ENCODE results near the gene PRRC2B. TPM values are rescaled to one million over a fixed set of nuclear protein-coding genes. Genes with fewer than 3 reads are reported as not detected.

The PRRC2B gene
- total RNA-seq, 1 experiment from 2014 or later, result 26.2 TPM

DNA sequence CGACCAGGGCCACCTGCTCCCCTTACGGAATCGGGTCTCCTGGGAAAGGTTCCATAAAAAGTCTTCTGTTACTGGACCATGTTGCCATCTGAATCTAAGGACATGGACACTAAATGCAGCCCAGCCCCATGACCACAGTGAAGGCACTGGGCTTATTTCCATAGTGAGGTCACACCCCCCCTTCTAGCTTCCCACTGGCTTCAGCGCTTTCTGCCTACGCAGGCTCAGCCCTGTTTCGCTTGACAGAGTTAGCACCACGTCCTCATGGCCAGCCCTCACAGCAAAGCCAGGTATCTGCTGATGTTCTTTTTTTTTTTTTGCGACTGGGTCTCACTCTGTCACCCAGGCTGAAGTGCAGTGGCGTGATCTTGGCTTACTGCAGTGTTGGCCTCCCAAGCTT, 123.0 kb downstream of the PRRC2B start:
- DNase-seq (ENCODE audit: low spot score), result no peak

GRCh38 chr9:131517761-131518190, 123.9 kb downstream of the PRRC2B start:
- DNase-seq (ENCODE audit: low spot score), result no peak

GRCh38 chr9:131518553-131518952, 124.7 kb downstream of the PRRC2B start:
- DNase-seq (ENCODE audit: low spot score), result no peak

DNA sequence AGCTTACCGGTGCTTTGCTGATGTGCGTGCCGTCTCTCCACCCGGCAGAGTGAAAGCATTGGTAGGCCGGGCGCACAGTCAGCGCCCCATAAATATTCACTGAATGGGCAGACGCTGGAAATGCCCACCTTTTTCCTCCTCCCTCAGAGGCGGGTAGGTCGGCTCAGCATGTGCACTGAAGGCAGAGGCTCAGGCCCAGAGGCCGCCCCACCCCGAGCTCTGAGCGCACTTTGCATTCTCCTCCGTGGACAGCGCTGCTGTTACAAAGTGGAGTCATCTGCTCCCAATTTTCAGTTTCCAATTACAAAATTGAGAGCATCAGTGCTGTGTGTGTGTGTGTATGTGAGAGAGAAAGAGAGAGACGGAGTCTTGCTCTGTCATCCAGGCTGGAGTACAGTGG, 126.6 kb downstream of the PRRC2B start:
- no peak for DNase-seq (ENCODE audit: low spot score)

DNA sequence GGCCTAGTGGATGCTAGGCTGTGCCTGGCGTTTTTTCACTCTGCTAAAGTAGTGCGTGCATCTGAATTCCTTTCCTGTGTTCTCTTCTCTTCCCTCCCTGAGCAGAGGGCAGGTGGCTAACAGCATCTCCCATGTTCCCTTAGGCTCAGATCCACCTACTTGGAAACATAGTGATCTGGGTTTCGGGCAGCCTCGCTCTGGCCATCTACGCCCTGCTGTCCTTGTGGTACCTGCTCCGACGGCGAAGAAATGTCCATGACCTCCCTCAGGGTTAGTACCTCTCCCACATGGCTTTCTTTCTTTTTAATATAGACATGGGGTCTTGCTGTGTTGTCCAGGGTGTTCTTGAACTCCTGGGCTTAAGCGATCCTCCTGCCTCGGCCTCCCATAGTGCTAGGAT, 127.3 kb downstream of the PRRC2B start:
- DNase-seq (ENCODE audit: low spot score), result no peak

GRCh38 chr9:131521822-131522221, 127.9 kb downstream of the PRRC2B start:
- no peak for DNase-seq (ENCODE audit: low spot score)

- no peak for DNase-seq (ENCODE audit: low spot score)
These were observed 128.6 kb downstream of the PRRC2B start for GRCh38 chr9:131522257-131523085.

- DNase-seq (ENCODE audit: low spot score), result no peak
These were observed 129.2 kb downstream of the PRRC2B start for GRCh38 chr9:131523086-131523388.

DNA sequence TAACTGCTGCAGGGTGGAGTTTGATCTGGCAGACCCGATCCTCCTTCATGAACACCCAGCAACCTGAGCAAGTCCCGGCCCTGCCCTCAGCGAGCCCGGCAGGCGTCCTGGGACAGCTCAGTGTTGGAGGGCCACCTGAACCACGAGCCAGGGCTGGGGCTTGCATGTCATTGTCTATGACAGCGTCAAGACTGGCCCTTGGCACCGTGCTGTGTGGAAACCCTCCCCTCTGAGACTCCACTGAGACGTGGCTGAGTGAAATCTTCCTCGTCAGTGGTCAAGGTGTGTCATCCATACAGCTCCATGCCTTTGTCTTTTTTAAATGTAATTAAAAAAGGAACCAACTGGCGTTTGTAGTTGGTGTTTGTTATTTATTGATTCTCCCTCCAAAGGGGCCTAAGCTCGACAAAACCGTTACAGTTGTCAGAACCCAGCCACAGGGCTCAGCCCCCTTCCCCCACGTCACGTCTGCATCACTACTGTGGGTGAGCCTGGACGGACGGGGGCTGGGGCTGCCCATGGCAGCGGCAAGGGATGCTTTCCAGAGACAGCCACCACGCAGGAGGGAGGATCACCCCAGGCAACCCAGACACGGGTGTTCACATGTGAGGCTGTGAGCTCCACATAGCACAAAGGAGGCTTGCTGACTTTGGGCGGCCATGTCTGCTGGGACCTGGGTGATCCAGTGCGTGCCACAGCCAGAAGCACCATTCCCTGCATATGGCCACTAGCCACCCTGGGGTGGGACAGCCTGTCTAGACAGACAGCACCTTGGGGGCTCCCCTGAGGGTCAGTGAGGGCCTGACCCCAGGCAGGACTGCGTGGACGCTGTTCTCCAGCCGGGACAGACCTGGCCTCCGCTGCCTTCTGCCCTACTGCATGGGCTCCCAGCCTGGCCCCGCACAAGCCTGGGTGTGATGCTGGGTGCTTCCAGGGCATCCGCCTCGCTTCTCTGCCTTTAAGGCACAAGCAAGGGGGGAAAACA, 129.9 kb downstream of the PRRC2B start:
- no peak for DNase-seq (ENCODE audit: low spot score)

DNA sequence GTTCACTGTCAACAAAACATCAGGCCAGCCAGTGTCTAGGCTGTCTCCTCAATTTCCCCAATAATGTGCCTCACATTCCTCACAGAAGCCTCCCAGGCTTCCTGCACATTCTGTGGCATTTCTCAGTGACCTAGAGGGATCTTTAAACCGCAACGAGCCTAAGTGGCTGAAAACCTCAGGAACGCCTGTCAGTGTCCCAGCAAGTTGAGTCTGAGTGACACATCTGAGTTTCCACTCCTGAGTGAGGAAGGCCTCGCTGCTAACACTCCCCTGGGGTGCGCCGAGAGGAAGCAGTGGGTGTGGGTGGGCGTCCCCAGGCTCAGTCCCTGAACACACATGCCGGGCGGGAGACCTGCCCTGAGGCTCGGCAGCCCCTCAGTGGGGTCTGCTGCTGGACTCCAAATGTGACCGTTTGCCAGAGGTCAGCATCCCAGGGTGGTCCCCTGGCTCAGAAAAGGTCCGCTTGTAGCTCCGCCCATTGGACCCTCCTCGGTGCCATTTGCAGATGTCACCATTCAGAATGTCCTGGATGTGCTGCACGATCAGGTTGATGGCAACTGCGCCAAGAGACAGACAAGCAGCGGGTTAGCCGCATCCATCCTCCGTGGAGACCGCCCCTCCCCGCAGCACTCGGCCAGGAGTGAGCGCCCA, 130.9 kb downstream of the PRRC2B start:
- DNase-seq (ENCODE audit: low spot score), result no peak

DNA sequence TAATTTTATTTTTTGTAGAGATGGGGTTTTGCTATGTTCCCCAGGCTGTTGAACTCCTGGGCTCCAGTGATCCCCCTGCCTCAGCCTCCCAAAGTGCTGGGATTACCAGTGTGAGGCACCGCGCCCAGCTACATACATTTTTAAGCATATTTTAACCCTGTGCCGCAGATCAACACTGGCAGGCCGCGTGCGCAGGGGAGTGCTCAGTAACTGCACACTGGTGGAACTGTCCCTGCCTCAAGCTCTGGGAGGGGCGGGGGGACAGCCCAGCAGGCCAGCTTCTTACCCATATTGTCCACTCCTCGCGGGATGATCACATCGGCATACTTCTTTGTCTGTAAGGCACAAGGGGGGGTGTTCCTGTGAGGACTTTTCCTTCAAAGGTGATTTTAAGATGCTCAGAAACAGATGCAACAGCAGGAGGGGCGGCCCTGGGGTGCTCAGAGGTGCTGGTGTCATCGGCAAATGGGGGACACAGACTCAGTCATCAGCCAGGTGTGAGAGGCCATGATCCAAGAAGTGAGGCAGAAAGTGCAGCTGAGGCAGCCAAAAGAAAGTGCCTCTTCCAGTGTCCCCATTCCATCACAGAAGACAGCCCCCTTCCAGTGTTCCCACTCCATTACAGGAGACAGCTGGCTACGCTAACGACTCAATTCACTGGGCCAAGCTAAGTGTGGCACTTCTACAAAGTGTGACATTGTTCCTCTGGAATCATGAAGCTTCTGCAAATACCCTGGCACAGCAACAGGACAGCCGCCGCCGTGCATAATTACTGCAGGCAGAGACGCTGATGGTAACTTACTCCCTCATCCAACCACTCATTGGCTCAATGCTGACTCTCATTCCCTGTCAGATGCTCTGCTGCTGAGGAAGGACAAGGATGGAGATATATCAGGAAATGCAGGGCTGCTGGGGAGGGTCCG, 132.0 kb downstream of the PRRC2B start:
- no peak for DNase-seq (ENCODE audit: low spot score)

GRCh38 chr9:131528186-131528585, 134.3 kb downstream of the PRRC2B start:
- DNase-seq (ENCODE audit: low spot score), result no peak

- DNase-seq (ENCODE audit: low spot score), result no peak
These were observed 135.1 kb downstream of the PRRC2B start for GRCh38 chr9:131528886-131529505.

- no peak for DNase-seq (ENCODE audit: low spot score)
These were observed 136.0 kb downstream of the PRRC2B start for GRCh38 chr9:131529597-131530545.

GRCh38 chr9:131530546-131530919, 136.6 kb downstream of the PRRC2B start:
- no peak for DNase-seq (ENCODE audit: low spot score)

DNA sequence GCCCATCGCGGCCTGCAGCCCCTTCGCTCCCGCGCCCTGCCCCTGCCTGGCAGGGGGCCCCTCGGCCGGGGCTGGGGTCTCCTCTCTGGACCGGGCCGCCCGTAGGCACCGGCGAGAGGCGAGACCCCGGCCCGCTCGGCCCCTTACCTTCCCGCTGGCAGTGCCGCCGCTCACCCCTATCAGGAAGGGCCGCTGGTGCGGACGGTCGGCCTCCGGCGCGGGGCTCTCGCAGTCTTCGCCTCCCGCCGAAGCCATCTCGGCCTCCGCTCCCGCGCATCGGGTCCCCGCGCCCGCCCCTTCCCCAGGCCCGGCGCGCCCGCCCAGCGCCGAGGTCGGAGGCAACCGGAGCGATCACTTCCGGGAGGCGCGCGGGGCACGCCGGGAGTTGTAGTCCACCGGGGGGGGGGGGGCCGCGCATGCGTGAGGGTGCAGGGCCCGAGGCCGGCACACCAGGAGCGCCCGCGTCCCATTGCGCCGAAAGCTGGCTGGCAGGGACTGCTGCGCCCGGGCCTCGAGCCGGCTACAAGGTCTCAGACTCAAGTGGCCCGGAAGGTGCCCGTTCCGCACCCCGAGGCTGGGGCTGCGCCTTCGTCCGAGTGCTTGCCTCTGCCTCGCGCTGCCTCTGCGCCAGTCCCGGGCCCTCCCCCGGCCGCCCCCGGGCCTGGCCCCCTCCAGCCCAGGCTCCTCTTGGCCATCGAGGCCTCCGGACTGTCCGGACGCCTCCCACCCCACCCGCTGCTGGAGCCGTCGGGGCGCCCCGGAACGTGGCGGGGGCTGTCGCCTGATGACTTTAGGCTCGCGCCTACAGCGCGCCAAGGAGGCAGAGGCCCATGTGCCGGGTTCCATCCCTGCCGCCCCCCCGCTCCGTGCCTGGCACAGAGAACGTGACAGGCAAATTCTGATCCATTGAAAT, 137.3 kb downstream of the PRRC2B start, which contains the start of gene UCK1:
UCK1 (minus strand) TSS at position 344 of the 913 bp plus-strand sequence; CDS start at position 255, 89 bp downstream.
- DNase-seq (ENCODE audit: low spot score), result peak; percentile 60

GRCh38 chr9:131534721-131535237, 140.9 kb downstream of the PRRC2B start:
- DNase-seq (ENCODE audit: low spot score), result no peak

DNA sequence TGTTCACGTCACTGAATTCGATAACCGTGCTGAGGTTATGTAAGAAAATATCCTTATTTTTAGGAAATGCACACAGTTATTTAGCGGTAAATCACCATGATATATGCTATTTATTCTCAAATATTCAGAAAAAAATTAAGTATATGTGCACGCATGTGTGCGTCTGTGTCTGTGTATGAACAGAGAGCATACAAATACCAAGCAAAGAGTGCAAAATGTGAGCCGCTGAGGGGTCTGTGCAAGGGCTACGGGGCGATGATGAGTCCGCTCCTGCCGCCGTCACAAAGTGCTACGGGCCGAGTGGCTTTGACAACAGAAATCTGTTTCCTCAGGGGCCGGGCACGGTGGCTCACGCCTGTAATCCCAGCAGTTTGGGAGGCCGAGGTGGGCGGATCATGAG, 144.1 kb downstream of the PRRC2B start:
- DNase-seq (ENCODE audit: low spot score), result no peak
